B cell (primary cell): ENCODE measurements around the gene PSTK. TPM values are rescaled to one million over a fixed set of nuclear protein-coding genes. Genes with fewer than 3 reads are reported as not detected.

Experiments used
- ATAC-seq: fragments of 200-7000 bp; cut with Tn5 transposase; one replicate; pipeline ENCODE4 v1.10.0; 2021; ENCODE audit warnings: low read depth, mild to moderate bottlenecking, moderate number of reproducible peaks, moderate library complexity
- CTCF ChIA-PET: fragments of 350-600 bp; sonication (Branson Sonifier 250); formaldehyde crosslinking; loops from one replicate; lab custom pipeline; 2021; ENCODE audit warnings: antibody characterized with exemption, inconsistent platforms; lab: Charles Lee
- POLR2A ChIA-PET: fragments of 350-600 bp; sonication (Branson Sonifier 250); formaldehyde crosslinking; loops from one replicate; lab custom pipeline; 2021; ENCODE audit warnings: antibody characterized with exemption; lab: Charles Lee
- DNase-seq: peaks from one replicate; pipeline ENCODE4 v3.0.0; 2013
- H2AFZ ChIP-seq: 2 replicates; pipeline ENCODE4 v1.6.1; 2012; ENCODE audit warnings: mild to moderate bottlenecking, low read depth, low read length; ENCODE audit not compliant: insufficient read depth, poor library complexity, severe bottlenecking
- H3K27ac ChIP-seq, 2 donors: 1 replicate in 1 of 2; 2 replicates in 1 of 2; pipeline ENCODE4 v1.5.1; 2012 to 2013; ENCODE audit warnings: low read length in 2 of 2, mild to moderate bottlenecking in 2 of 2, moderate library complexity in 1 of 2
- H3K27me3 ChIP-seq, 4 experiments: fragments of 200-600 bp in 1 of 4; sonication (generic) in 1 of 4; replicated peaks in 1 of 4; 1 replicate in 2 of 4; 2 replicates in 2 of 4; pipeline versions ENCODE4 v1.6.1 to v1.7.0; 2013 to 2016; ENCODE audit warnings: low read length in 3 of 4, mild to moderate bottlenecking in 2 of 4, mixed read lengths in 1 of 4, moderate library complexity in 1 of 4; ENCODE audit not compliant: insufficient read depth in 4 of 4, control insufficient read depth in 3 of 4; ENCODE audit errors: control extremely low read depth in 1 of 4
- H3K36me3 ChIP-seq, 2 experiments: replicated peaks in 1 of 2; 1 replicate in 1 of 2; 2 replicates in 1 of 2; pipeline versions ENCODE4 v1.6.1 to v1.7.1; 2013; ENCODE audit warnings: low read length in 1 of 2; ENCODE audit not compliant: insufficient read depth in 2 of 2, control insufficient read depth in 1 of 2; ENCODE audit errors: control extremely low read depth in 1 of 2, extremely low read depth in 1 of 2
- H3K4me1 ChIP-seq, 2 donors: fragments of 200-600 bp in 1 of 2; sonication (generic) in 1 of 2; 1 replicate in 1 of 2; 2 replicates in 1 of 2; pipeline versions ENCODE4 v1.5.1 to v1.6.1; 2013 to 2017; ENCODE audit warnings: low read length in 2 of 2; ENCODE audit not compliant: control insufficient read depth in 2 of 2, insufficient read depth in 2 of 2
- H3K4me2 ChIP-seq: replicated peaks from 2 replicates; pipeline ENCODE3; 2012; ENCODE audit warnings: mild to moderate bottlenecking, low read depth, low read length; ENCODE audit not compliant: poor library complexity, severe bottlenecking
- H3K4me3 ChIP-seq, 5 experiments: fragments of 200-600 bp in 1 of 5; sonication (generic) in 1 of 5; 1 replicate in 3 of 5; 2 replicates in 2 of 5; pipeline versions ENCODE4 v1.5.1 to v1.7.0; 2011 to 2016; ENCODE audit warnings: low read length in 4 of 5, mild to moderate bottlenecking in 4 of 5, low read depth in 2 of 5, control low read depth in 1 of 5, moderate library complexity in 1 of 5; ENCODE audit not compliant: insufficient read depth in 1 of 5; ENCODE audit errors: control extremely low read depth in 1 of 5, extremely low read depth in 1 of 5
- H3K79me2 ChIP-seq: fragments of 200-600 bp; sonication (generic); one replicate; pipeline ENCODE4 v1.6.0; 2016; ENCODE audit warnings: low read length; ENCODE audit not compliant: control insufficient read depth, insufficient read depth
- H3K9ac ChIP-seq: fragments of 200-600 bp; sonication (generic); 2 replicates; pipeline ENCODE4 v1.6.1; 2017; ENCODE audit warnings: mild to moderate bottlenecking, low read length, moderate library complexity
- H3K9me3 ChIP-seq, 3 donors: one replicate each; pipeline versions ENCODE4 v1.6.1 to v1.7.1; 2013; ENCODE audit warnings: low read length in 2 of 3; ENCODE audit not compliant: control insufficient read depth in 2 of 3, insufficient read depth in 1 of 3; ENCODE audit errors: control extremely low read depth in 1 of 3
- H4K20me1 ChIP-seq: 2 replicates; pipeline ENCODE4 v1.6.0; 2012; ENCODE audit warnings: mild to moderate bottlenecking, low read length; ENCODE audit not compliant: insufficient read depth, control insufficient read depth, poor library complexity, severe bottlenecking
- H3K27ac Mint-ChIP-seq: one replicate; pipeline ENCODE4 v1.8.0; 2021; ENCODE audit warnings: mixed read lengths
- H3K27me3 Mint-ChIP-seq: one replicate; pipeline ENCODE4 v1.8.0; 2021; ENCODE audit warnings: mixed read lengths
- H3K4me1 Mint-ChIP-seq: one replicate; pipeline ENCODE4 v1.8.0; 2021; ENCODE audit warnings: mixed read lengths
- H3K4me3 Mint-ChIP-seq: one replicate; pipeline ENCODE4 v1.8.0; 2021; ENCODE audit warnings: mixed read lengths
- H3K9me3 Mint-ChIP-seq: one replicate; pipeline ENCODE4 v1.8.0; 2022; ENCODE audit warnings: mixed read lengths; ENCODE audit not compliant: insufficient read depth
- EZH2 ChIP-seq: IDR thresholded peaks from 2 replicates; pipeline ENCODE4 v1.6.1; 2012; ENCODE audit warnings: borderline replicate concordance, low read depth, mild to moderate bottlenecking, moderate library complexity, low read length; ENCODE audit not compliant: insufficient read depth, poor library complexity, severe bottlenecking
- WGBS: methylation state at CpG from one replicate; pipeline ENCODE4 v1.1.5; 2013; ENCODE audit warnings: missing lambda C conversion rate; ENCODE audit not compliant: insufficient coverage; 5-methylcytosine and 5-hydroxymethylcytosine counted together
- intact Hi-C: fragments of 100-400 bp; cut with micrococcal nuclease; formaldehyde crosslinking; loops from one replicate; pipeline ENCODE4 v1.10.0; 2022
- polyA plus RNA-seq: library from polyadenylated mRNA; depleted of rRNA; stranded (reverse); fragments of >200 nt; gene quantifications from 2 replicates; pipeline ENCODE4 v1.2.3, GENCODE V29; 2012
- total RNA-seq, 2 donors: library from RNA; stranded (reverse); fragments of 120-200 nt in 1 of 2; gene quantifications; 1 replicate in 1 of 2; 2 replicates in 1 of 2; pipeline versions ENCODE4 v1.2.3 to v1.2.4, GENCODE V29; 2013 to 2022
- TF ChIP-seq, protein P1 (sequence below): fragments of 200-600 bp; IDR thresholded peaks from one replicate; pipeline ENCODE4 v1.8.0; 2022; ENCODE audit warnings: antibody characterized with exemption, mild to moderate bottlenecking

PSTK gene
- total and polyA plus RNA-seq, 2 donors (not counting 1 experiment from before 2014, with no cell fraction given) = 4.2 to 8.5 TPM

DNA sequence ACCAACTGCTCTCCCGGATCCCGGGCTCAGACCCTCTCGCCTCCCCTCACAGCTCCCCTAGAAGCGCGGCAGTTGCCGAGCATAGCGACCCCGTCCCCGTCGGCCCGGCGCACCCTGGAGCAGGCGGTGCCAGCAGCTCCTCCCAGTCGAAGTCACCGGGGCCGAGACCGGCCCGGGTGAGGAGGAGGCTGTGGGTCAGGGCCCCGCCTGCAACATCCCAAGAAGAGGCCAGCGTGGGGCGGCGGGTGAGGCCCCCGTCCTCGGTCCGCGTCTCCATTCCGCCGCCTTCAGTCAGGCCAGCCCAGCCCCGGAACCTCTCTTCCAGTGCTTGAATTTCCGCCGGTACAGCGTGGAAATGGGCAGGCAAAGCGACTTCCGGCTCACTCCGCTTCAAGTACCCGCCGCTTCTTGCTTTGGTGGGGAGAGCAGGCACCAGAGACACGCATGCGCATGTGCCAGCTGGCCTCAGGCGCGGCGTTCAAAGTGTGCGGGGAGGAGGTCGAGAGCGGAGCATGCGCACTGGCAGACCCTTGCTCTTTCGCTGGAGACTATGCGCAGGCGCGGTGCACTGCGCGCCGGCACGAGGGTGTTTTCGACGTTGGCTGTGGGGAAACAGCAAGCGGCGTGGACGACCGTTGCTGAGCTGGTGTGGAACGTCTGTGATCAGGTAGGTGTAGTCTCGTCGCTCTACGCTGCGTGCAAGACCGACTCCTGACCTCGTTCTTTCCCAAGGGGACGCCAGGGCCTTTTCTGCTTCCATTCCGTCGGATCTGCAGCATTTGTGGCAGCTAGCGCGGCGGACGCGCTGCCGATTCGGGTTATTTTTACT, 26.1 kb upstream of the PSTK start, which contains the start of gene C10orf88:
Gene C10orf88, minus strand, starts transcription at position 326 of the 829 bp plus-strand sequence. Its CDS starts 49 bp downstream, at position 277.
- ChIA-PET CTCF (interaction anchor here (0.7 to 3.5 kb wide), 2 partner anchors 26 to 54 kb away, joined by 3 to 19 read pairs; partner anchors contain the start of genes ACADSB, IKZF5 and PSTK), POLR2A (interaction anchor here (0.8 to 2.1 kb wide), 3 partner anchors 54 to 580 kb away, joined by 4 to 12 read pairs (median 5); partner anchors contain the start of genes ACADSB, BUB3, IKZF5 and PLEKHA1)
- TF ChIP-seq, protein P1, sequence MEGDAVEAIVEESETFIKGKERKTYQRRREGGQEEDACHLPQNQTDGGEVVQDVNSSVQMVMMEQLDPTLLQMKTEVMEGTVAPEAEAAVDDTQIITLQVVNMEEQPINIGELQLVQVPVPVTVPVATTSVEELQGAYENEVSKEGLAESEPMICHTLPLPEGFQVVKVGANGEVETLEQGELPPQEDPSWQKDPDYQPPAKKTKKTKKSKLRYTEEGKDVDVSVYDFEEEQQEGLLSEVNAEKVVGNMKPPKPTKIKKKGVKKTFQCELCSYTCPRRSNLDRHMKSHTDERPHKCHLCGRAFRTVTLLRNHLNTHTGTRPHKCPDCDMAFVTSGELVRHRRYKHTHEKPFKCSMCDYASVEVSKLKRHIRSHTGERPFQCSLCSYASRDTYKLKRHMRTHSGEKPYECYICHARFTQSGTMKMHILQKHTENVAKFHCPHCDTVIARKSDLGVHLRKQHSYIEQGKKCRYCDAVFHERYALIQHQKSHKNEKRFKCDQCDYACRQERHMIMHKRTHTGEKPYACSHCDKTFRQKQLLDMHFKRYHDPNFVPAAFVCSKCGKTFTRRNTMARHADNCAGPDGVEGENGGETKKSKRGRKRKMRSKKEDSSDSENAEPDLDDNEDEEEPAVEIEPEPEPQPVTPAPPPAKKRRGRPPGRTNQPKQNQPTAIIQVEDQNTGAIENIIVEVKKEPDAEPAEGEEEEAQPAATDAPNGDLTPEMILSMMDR = no peak
- TF ChIP-seq EZH2 = no peak
- peak within 1 kb of the TSS; percentile 93 for H3K4me2 ChIP-seq
- DNase-seq = peak; percentile 99
- peaks cover 16 to 19% of the 10 kb centered on the region in 2 donors for H3K4me1 ChIP-seq
- H3K79me2 ChIP-seq = peaks cover 3% of the 10 kb centered on the region
- H2AFZ ChIP-seq = peak within 1 kb of the TSS; percentile 100
- H3K9ac ChIP-seq = peak within 1 kb of the TSS; percentile 95
- peak; percentile 93 for ATAC-seq
- intact Hi-C loops = loop anchor here (1.0 kb wide), 3 partner anchors 26 to 75 kb away; partner anchors contain the start of genes FAM24B, IKZF5 and PSTK
- H3K9me3 ChIP-seq = peaks cover 0 to 8% (median 0%) of the 10 kb centered on the region in 3 donors
- 3% methylated on average over 68 of the region's 77 CpGs for WGBS
- Mint-ChIP-seq H3K27me3 (no peaks in the 10 kb centered on the region), H3K4me1 (peaks cover 26% of the 10 kb centered on the region), H3K27ac (peak within 1 kb of the TSS; percentile 91), H3K9me3 (no peaks in the 10 kb centered on the region), H3K4me3 (peak within 1 kb of the TSS; percentile 87)
- no peaks in the 10 kb centered on the region for H3K36me3 ChIP-seq
- no peaks in the 10 kb centered on the region for H4K20me1 ChIP-seq
- H3K4me3 ChIP-seq = peak within 1 kb of the TSS; percentile 17 to 92 (median 87)
- H3K27me3 ChIP-seq = no peaks in the 10 kb centered on the region
- peak within 1 kb of the TSS; percentile 58 to 82 for H3K27ac ChIP-seq
